ENCODE data around the gene IL18R1. TPM values are rescaled to one million over a fixed set of nuclear protein-coding genes. Genes with fewer than 3 reads are reported as not detected.
A peak's percentile ranks its signal among the peaks of the same experiment; 100 is the strongest.

The IL18R1 gene
- polyA plus RNA-seq, 2 of the 4 experiments (the other 2 are of a cell fraction) = 0.87 to 2.6 TPM

DNA sequence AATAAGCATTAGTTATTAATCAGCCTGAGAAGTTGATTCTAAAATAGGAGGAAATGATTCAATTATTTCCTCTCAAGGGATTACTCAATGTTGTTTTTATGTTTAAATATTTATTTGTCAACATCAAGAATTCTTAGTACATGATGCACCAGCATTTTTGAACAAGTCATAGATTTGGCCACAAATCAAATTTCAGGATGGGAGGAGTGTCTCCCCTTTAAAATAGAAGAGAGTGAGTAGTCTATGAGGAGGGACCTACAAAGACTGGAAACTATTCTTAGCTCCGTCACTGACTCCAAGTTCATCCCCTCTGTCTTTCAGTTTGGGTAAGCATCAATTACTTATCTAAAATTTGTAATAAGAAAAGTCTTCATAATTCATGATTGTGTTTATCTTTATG, 18.6 kb upstream of the IL18R1 start:
- WGBS (ENCODE audit: missing lambda C conversion rate) = 45% methylated on average over 1 of the region's 1 CpG
- DNase-seq (ENCODE audit: low read depth in 1 of 2, low spot score in 1 of 2) = peak in 1 of 2 experiments; percentile 35
- peak in 1 of 2 experiments; percentile 65; a peak in 2 of 6 replicates for ATAC-seq
- H3K4me3 ChIP-seq = no peak overlapping the region
- H3K4me2 ChIP-seq = peak overlapping the region; percentile 72
- H3K4me1 ChIP-seq = peaks cover 20% of the 10 kb centered on the region
- no peak for FAIRE-seq
- no peaks in the 10 kb centered on the region for H3K9me3 ChIP-seq
- ChIA-PET CTCF (interaction anchor here (0.7 to 1.6 kb wide), 3 partner anchors 19 to 331 kb away, joined by 3 to 5 read pairs (median 3); partner anchors contain the start of gene IL18R1), POLR2A (no interaction called here)
- peak overlapping the region in 1 of 2 experiments; percentile 44; a peak in 2 of 6 replicates for H3K27ac ChIP-seq
- TF ChIP-seq NR3C1 (IDR thresholded peaks at IDR 0.05) (no peak), CEBPB (IDR thresholded peaks at IDR 0.05) (peak in 1 of 2 experiments; percentile 53; a peak in 1 of 4 replicates), FOSL2 (IDR thresholded peaks at IDR 0.05) (no peak), FOSL2 (CRISPR knock-in tag; IDR thresholded peaks at IDR 0.05) (peak; percentile 44)

DNA sequence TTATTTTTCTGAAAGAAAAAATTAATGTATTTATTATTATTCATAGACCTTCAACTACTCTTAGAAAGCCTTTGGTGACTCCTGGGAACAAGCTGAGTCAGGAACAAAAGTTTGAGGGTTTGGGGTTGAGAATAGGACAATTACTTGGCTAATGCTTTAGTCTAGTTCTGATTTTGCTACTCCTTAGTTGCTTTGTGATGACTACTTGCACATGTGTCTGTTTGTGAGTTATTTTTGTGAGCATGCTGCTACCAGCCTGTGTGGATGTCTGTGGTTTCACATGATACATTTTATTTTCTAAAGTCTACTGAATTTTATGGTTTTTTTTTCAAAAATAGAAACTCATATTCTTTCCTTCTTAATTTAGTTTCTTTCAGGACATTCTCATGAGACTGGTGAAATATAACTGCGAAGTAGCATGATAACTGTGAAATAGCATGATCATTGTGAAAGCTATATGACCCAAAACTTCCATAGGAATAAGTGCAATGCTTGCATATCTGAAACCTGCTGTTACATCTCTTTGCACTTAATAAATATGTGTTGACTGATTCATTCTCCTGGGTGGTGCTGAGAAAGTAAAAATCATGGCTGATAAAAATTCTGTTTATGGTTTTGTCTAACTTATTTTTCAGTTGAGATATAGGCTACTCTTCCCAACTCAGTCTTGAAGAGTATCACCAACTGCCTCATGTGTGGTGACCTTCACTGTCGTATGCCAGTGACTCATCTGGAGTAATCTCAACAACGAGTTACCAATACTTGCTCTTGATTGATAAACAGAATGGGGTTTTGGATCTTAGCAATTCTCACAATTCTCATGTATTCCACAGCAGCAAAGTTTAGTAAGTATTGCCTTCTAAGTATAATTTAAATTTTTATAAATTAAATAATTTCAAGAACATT, 17.9 kb upstream of the IL18R1 start:
- Histone ChIP-seq H3K4me1 (peaks cover 20% of the 10 kb centered on the region), H3K4me2 (peak overlapping the region; percentile 72), H3K27ac (no peak overlapping the region), H3K9me3 (no peaks in the 10 kb centered on the region), H3K4me3 (no peak overlapping the region)
- FAIRE-seq (no peak), ATAC-seq (peak in 1 of 2 experiments; percentile 40; a peak in 1 of 6 replicates), DNase-seq (ENCODE audit: low read depth in 1 of 2, low spot score in 1 of 2) (no peak)
- ChIA-PET POLR2A (no interaction called here), CTCF (interaction anchor here (0.9 to 1.6 kb wide), 2 partner anchors 18 to 111 kb away, joined by 3 to 5 read pairs; partner anchors contain the start of gene IL18R1)
- TF ChIP-seq CEBPB (IDR thresholded peaks at IDR 0.05) (no peak), MAFK (IDR thresholded peaks at IDR 0.05; ENCODE audit: partially characterized antibody) (peak; percentile 50)
- 35% methylated on average over 3 of the region's 3 CpGs for WGBS (ENCODE audit: missing lambda C conversion rate)

DNA sequence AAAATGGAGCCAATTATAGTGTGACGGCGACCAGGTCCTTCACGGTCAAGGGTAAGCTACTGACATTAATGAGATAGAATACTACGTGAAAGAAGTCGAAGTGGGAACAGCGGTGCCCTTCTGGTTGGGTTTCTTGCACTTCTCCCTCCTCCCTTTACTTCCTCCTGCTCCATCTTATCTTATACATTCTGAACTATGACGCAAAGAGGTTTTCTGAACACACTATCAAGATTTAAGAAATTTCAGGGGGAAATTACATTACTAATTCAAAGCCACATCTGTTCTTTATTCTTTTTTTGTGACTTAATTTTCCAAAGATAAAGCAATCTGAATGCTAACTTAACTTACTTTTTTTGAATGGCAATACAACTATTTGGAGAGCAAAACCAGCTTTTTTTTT, 14.8 kb upstream of the IL18R1 start:
- no peak for ATAC-seq
- no peak for FAIRE-seq
- Histone ChIP-seq H3K9me3 (no peaks in the 10 kb centered on the region), H3K4me3 (no peak overlapping the region), H3K4me1 (peaks cover 20% of the 10 kb centered on the region), H3K27ac (no peak overlapping the region), H3K4me2 (no peak overlapping the region)
- ChIA-PET CTCF (interaction anchor here (0.6 to 1.3 kb wide), 3 partner anchors 15 to 103 kb away, joined by 3 to 7 read pairs (median 4); partner anchors contain the start of gene IL18R1), POLR2A (no interaction called here)
- 81% methylated on average over 7 of the region's 7 CpGs for WGBS (ENCODE audit: missing lambda C conversion rate)
- DNase-seq (ENCODE audit: low read depth in 1 of 2, low spot score in 1 of 2) = no peak
- TF ChIP-seq BHLHE40 (IDR thresholded peaks at IDR 0.05; ENCODE audit: low read depth, low read length) (no peak), MYC (IDR thresholded peaks at IDR 0.05; ENCODE audit: borderline replicate concordance, low read length) (no peak), RFX5 (IDR thresholded peaks at IDR 0.05) (no peak), ZFP36 (IDR thresholded peaks at IDR 0.05; ENCODE audit: borderline replicate concordance, partially characterized antibody) (no peak)
- TF ChIP-seq, protein P1, sequence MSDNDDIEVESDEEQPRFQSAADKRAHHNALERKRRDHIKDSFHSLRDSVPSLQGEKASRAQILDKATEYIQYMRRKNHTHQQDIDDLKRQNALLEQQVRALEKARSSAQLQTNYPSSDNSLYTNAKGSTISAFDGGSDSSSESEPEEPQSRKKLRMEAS (IDR thresholded peaks at IDR 0.05) = no peak

DNA sequence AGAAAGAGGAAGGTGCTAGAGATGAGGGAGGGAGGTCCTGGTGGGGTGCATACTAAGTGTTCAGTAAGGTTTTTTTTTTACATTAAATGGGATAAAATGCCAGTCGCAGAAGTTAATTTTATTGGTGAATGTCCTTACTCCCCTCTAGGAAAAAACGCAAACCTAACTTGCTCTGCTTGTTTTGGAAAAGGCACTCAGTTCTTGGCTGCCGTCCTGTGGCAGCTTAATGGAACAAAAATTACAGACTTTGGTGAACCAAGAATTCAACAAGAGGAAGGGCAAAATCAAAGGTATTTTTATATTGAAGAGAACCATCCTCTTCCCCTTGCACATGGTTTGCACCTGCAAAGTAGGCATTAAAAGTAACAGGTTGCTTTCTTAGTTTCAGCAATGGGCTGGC, 12.7 kb upstream of the IL18R1 start:
- H3K4me2 ChIP-seq = no peak overlapping the region
- no peak overlapping the region for H3K27ac ChIP-seq
- ChIA-PET CTCF (no interaction called here), POLR2A (no interaction called here)
- ATAC-seq = no peak
- FAIRE-seq = no peak
- no peak overlapping the region for H3K4me3 ChIP-seq
- TF ChIP-seq KDM1A (IDR thresholded peaks at IDR 0.05; ENCODE audit: low read depth) (no peak), NPAS2 (CRISPR knock-in tag; IDR thresholded peaks at IDR 0.05; ENCODE audit: borderline replicate concordance) (no peak), JUN (IDR thresholded peaks at IDR 0.05) (no peak), RARB (CRISPR knock-in tag; IDR thresholded peaks at IDR 0.05) (no peak), SMC3 (IDR thresholded peaks at IDR 0.05) (no peak), HOXB13 (CRISPR knock-in tag; IDR thresholded peaks at IDR 0.05; ENCODE audit: low read depth) (no peak), CBX2 (IDR thresholded peaks at IDR 0.05; ENCODE audit: borderline replicate concordance, low read depth) (no peak), EHMT2 (IDR thresholded peaks at IDR 0.05; ENCODE audit: low read depth) (no peak), POLR2AphosphoS2 (conservative IDR thresholded peaks at IDR 0.05; ENCODE audit: low read length) (no peak), ZFP36 (IDR thresholded peaks at IDR 0.05; ENCODE audit: borderline replicate concordance, partially characterized antibody) (no peak)
- TF ChIP-seq, protein P2, sequence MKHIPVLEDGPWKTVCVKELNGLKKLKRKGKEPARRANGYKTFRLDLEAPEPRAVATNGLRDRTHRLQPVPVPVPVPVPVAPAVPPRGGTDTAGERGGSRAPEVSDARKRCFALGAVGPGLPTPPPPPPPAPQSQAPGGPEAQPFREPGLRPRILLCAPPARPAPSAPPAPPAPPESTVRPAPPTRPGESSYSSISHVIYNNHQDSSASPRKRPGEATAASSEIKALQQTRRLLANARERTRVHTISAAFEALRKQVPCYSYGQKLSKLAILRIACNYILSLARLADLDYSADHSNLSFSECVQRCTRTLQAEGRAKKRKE (CRISPR knock-in tag; IDR thresholded peaks at IDR 0.05; ENCODE audit: low read depth) = no peak
- no peaks in the 10 kb centered on the region for H3K9me3 ChIP-seq
- H3K4me1 ChIP-seq = no peaks in the 10 kb centered on the region; the same call in 2 of the 3 replicates
- no peak for DNase-seq (ENCODE audit: low read depth in 1 of 2, low spot score in 1 of 2)
- 70% methylated on average over 3 of the region's 3 CpGs for WGBS (ENCODE audit: missing lambda C conversion rate)
